Gastrocnemius medialis (tissue), 4 donors: ENCODE measurements around the gene SLC35F1.

Experiments
- POLR2A ChIP-seq, 2 donors: fragments of 450-650 bp; IDR thresholded peaks; one replicate each; pipeline ENCODE4 v1.6.1; 2017; ENCODE audit warnings: antibody characterized with exemption in 2 of 2, mild to moderate bottlenecking in 2 of 2, moderate library complexity in 2 of 2
- TF ChIP-seq, protein P1 (sequence below), 5 experiments: fragments of 450-650 bp in 3 of 5; fragments of 200-600 bp in 2 of 5; sonication (generic) in 2 of 5; IDR thresholded peaks in 4 of 5; conservative IDR thresholded peaks in 1 of 5; 1 replicate in 4 of 5; 2 replicates in 1 of 5; pipeline ENCODE4 v1.5.1; 2016 to 2019; ENCODE audit warnings: antibody characterized with exemption in 5 of 5, mild to moderate bottlenecking in 3 of 5, moderate library complexity in 3 of 5

DNA sequence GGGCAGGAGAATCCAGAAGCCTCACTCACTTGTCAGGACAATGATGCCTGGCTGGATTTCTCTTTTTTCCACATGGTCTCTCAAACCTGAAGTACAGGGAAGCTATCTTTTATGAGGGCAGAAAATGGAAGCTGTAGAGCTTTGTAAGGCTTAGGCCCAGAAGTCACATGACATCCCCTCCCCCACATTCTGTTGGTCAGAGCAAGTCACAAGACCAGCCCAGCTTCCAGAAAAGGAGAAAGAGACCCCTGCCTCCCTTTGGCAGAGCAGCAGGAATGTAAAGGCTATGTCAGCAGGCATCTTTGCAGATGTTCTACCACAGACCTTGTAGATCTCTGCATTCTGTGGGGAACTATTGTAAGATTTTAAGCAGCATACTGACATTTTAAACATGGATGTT lies 245.5 kb downstream of the SLC35F1 start:
- no peak for TF ChIP-seq POLR2A (IDR thresholded peaks at IDR 0.05)
- TF ChIP-seq, protein P1, sequence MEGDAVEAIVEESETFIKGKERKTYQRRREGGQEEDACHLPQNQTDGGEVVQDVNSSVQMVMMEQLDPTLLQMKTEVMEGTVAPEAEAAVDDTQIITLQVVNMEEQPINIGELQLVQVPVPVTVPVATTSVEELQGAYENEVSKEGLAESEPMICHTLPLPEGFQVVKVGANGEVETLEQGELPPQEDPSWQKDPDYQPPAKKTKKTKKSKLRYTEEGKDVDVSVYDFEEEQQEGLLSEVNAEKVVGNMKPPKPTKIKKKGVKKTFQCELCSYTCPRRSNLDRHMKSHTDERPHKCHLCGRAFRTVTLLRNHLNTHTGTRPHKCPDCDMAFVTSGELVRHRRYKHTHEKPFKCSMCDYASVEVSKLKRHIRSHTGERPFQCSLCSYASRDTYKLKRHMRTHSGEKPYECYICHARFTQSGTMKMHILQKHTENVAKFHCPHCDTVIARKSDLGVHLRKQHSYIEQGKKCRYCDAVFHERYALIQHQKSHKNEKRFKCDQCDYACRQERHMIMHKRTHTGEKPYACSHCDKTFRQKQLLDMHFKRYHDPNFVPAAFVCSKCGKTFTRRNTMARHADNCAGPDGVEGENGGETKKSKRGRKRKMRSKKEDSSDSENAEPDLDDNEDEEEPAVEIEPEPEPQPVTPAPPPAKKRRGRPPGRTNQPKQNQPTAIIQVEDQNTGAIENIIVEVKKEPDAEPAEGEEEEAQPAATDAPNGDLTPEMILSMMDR (IDR thresholded peaks at IDR 0.05 in 4 of 5, conservative IDR thresholded peaks at IDR 0.05 in 1 of 5) = no peak
